H1 (cell line): ENCODE results near the gene CCNL2. TPM values are rescaled to one million over a fixed set of nuclear protein-coding genes. Genes with fewer than 3 reads are reported as not detected.

Experiments
- CTCF ChIA-PET: fragments of 300-600 bp; sonication (Branson Sonifier 250); formaldehyde crosslinking; loops from one replicate; lab custom pipeline; 2021; ENCODE audit not compliant: partially characterized antibody; lab: Charles Lee
- POLR2A ChIA-PET: fragments of 300-600 bp; sonication (Branson Sonifier 250); formaldehyde crosslinking; loops from one replicate; lab custom pipeline; 2021; ENCODE audit warnings: inconsistent platforms; ENCODE audit not compliant: partially characterized antibody; lab: Charles Lee
- DNase-seq, 2 experiments: peaks; one replicate each; pipeline versions ENCODE4 v3.0.0 to v3.0.0-alpha.2; 2010 to 2022; ENCODE audit warnings: low spot score in 2 of 2, low read depth in 1 of 2, mixed read lengths in 1 of 2
- FAIRE-seq: peaks from 2 replicates; lab custom pipeline; 2011; peaks lifted over from hg19 to GRCh38; lab: Jason Lieb, UNC
- H2AFZ ChIP-seq: 2 replicates; pipeline ENCODE4 v1.8.1; 2012; ENCODE audit warnings: low read length, inconsistent platforms
- H2AK5ac ChIP-seq: 2 replicates; pipeline ENCODE4 v1.6.1; 2013; ENCODE audit warnings: low read depth, low read length
- H2BK120ac ChIP-seq: replicated peaks from 2 replicates; pipeline ENCODE3; 2013; ENCODE audit warnings: low read depth, low read length, inconsistent platforms
- H2BK12ac ChIP-seq: 2 replicates; pipeline ENCODE4 v1.6.1; 2013; ENCODE audit warnings: low read depth, low read length
- H2BK15ac ChIP-seq: 2 replicates; pipeline ENCODE4 v1.6.1; 2013; ENCODE audit warnings: low read length
- H2BK20ac ChIP-seq: 2 replicates; pipeline ENCODE4 v1.6.1; 2013; ENCODE audit warnings: low read length
- H2BK5ac ChIP-seq: 2 replicates; pipeline ENCODE4 v1.6.1; 2013; ENCODE audit warnings: low read depth, low read length
- H3K14ac ChIP-seq: 2 replicates; pipeline ENCODE4 v1.6.1; 2013; ENCODE audit warnings: inconsistent platforms; ENCODE audit not compliant: insufficient read length
- H3K18ac ChIP-seq: 2 replicates; pipeline ENCODE4 v1.6.1; 2013; ENCODE audit warnings: low read length; ENCODE audit errors: extremely low read depth
- H3K23ac ChIP-seq: 2 replicates; pipeline ENCODE4 v1.6.1; 2013; ENCODE audit warnings: inconsistent platforms; ENCODE audit not compliant: insufficient read length
- H3K23me2 ChIP-seq: 2 replicates; pipeline ENCODE4 v1.6.1; 2013; ENCODE audit warnings: low read depth, low read length
- H3K27ac ChIP-seq: 2 replicates; pipeline ENCODE4 v1.6.1; 2011; ENCODE audit warnings: low read depth, low read length, inconsistent platforms
- H3K27me3 ChIP-seq, 4 experiments: replicated peaks in 1 of 4; 1 replicate in 1 of 4; 2 replicates in 3 of 4; pipeline versions ENCODE4 v1.6.1 to v1.8.1; 2011 to 2013; ENCODE audit warnings: low read length in 3 of 4, mild to moderate bottlenecking in 3 of 4, inconsistent platforms in 2 of 4, mixed read lengths in 2 of 4, moderate library complexity in 1 of 4; ENCODE audit not compliant: control insufficient read depth in 3 of 4, insufficient read depth in 3 of 4; ENCODE audit errors: extremely low read depth in 1 of 4
- H3K36me3 ChIP-seq, 4 experiments: 2 replicates each; pipeline versions ENCODE4 v1.6.1 to v1.8.1; 2011 to 2013; ENCODE audit warnings: mild to moderate bottlenecking in 4 of 4, low read length in 3 of 4, moderate library complexity in 2 of 4, control low read depth in 1 of 4, inconsistent platforms in 1 of 4; ENCODE audit not compliant: insufficient read depth in 4 of 4, control insufficient read depth in 2 of 4
- H3K4ac ChIP-seq: replicated peaks from 2 replicates; pipeline ENCODE3; 2013; ENCODE audit warnings: low read length, low read depth, mixed read lengths, inconsistent platforms; ENCODE audit not compliant: insufficient read length
- H3K4me1 ChIP-seq, 4 experiments: replicated peaks in 1 of 4; 1 replicate in 1 of 4; 2 replicates in 3 of 4; pipeline versions ENCODE4 v1.6.1 to v1.8.1; 2011 to 2013; ENCODE audit warnings: low read length in 3 of 4, inconsistent platforms in 2 of 4, mixed read lengths in 1 of 4; ENCODE audit not compliant: insufficient read depth in 4 of 4, control insufficient read depth in 3 of 4
- H3K4me2 ChIP-seq, 2 experiments: 2 replicates each; pipeline versions ENCODE4 v1.6.1 to v1.8.1; 2011 to 2013; ENCODE audit warnings: low read depth in 2 of 2, low read length in 2 of 2, control low read depth in 1 of 2, inconsistent platforms in 1 of 2, mild to moderate bottlenecking in 1 of 2; ENCODE audit not compliant: insufficient read depth in 1 of 2
- H3K4me3 ChIP-seq, 4 experiments: fragments of 200-600, 300-600 bp in 1 of 4; sonication (generic), shearing (Covaris generic), sonication (Bioruptor Twin) in 1 of 4; 2 replicates each; pipeline versions ENCODE4 v1.5.1 to v1.8.1; 2011 to 2016; ENCODE audit warnings: low read length in 4 of 4, low read depth in 3 of 4, control low read depth in 2 of 4, inconsistent platforms in 2 of 4, mild to moderate bottlenecking in 2 of 4, mixed read lengths in 1 of 4, moderate library complexity in 1 of 4; ENCODE audit not compliant: insufficient read depth in 2 of 4; ENCODE audit errors: extremely low read depth in 1 of 4
- H3K56ac ChIP-seq: replicated peaks from 2 replicates; pipeline ENCODE3; 2013; ENCODE audit warnings: low read depth, mild to moderate bottlenecking, mixed read lengths, low read length, inconsistent platforms; ENCODE audit not compliant: insufficient read length
- H3K79me1 ChIP-seq: 2 replicates; pipeline ENCODE4 v1.6.1; 2013; ENCODE audit warnings: low read depth, low read length, control low read depth
- H3K79me2 ChIP-seq, 2 experiments: 2 replicates each; pipeline versions ENCODE4 v1.6.1 to v1.8.1; 2012 to 2013; ENCODE audit warnings: low read length in 2 of 2, mild to moderate bottlenecking in 2 of 2, inconsistent platforms in 1 of 2; ENCODE audit not compliant: insufficient read depth in 2 of 2, control insufficient read depth in 1 of 2
- H3K9ac ChIP-seq, 4 experiments: replicated peaks in 1 of 4; 1 replicate in 1 of 4; 2 replicates in 3 of 4; pipeline versions ENCODE4 v1.6.1 to v1.8.1; 2011 to 2013; ENCODE audit warnings: low read depth in 3 of 4, low read length in 3 of 4, control low read depth in 2 of 4, mild to moderate bottlenecking in 2 of 4, moderate library complexity in 2 of 4, inconsistent platforms in 1 of 4; ENCODE audit errors: extremely low read depth in 1 of 4
- H3K9me3 ChIP-seq, 2 experiments: 2 replicates each; pipeline versions ENCODE4 v1.6.1 to v1.8.1; 2012 to 2013; ENCODE audit warnings: mild to moderate bottlenecking in 2 of 2, moderate library complexity in 2 of 2, control low read depth in 1 of 2, inconsistent platforms in 1 of 2, low read depth in 1 of 2, low read length in 1 of 2, mixed read lengths in 1 of 2; ENCODE audit not compliant: insufficient read depth in 2 of 2
- H4K20me1 ChIP-seq, 2 experiments: replicated peaks in 1 of 2; 2 replicates each; pipeline versions ENCODE3 to v1.8.1; 2011 to 2013; ENCODE audit warnings: inconsistent platforms in 2 of 2, low read length in 2 of 2, mild to moderate bottlenecking in 1 of 2; ENCODE audit not compliant: insufficient read depth in 2 of 2, control insufficient read depth in 1 of 2
- H4K5ac ChIP-seq: 2 replicates; pipeline ENCODE4 v1.6.1; 2013; ENCODE audit warnings: low read length, low read depth, mixed read lengths, inconsistent platforms; ENCODE audit not compliant: insufficient read length
- H4K8ac ChIP-seq: 2 replicates; pipeline ENCODE4 v1.8.0; 2013; ENCODE audit warnings: mild to moderate bottlenecking, moderate library complexity, low read length, inconsistent platforms; ENCODE audit not compliant: insufficient read depth; ENCODE audit errors: extremely low read depth
- H4K91ac ChIP-seq: replicated peaks from 2 replicates; pipeline ENCODE3; 2013; ENCODE audit warnings: low read length, mixed read lengths, inconsistent platforms; ENCODE audit not compliant: insufficient read length
- CBX8 ChIP-seq: fragments of 300-800, 300-1000 bp; sonication (generic); IDR thresholded peaks from 2 replicates; pipeline ENCODE4 v1.7.1; 2016; ENCODE audit warnings: low read depth, low read length, borderline replicate concordance
- CEBPB ChIP-seq: IDR thresholded peaks from 2 replicates; pipeline ENCODE4 v1.6.1; 2012; ENCODE audit warnings: low read depth, low read length
- KDM4A ChIP-seq: IDR thresholded peaks from one replicate; pipeline ENCODE4 v1.7.1; 2012; ENCODE audit warnings: low read depth, mild to moderate bottlenecking, moderate library complexity, low read length, inconsistent platforms; ENCODE audit not compliant: severe bottlenecking
- MAFK ChIP-seq: IDR thresholded peaks from 2 replicates; pipeline ENCODE4 v1.6.1; 2012; ENCODE audit warnings: low read depth, mild to moderate bottlenecking, improper control_type of control experiment, low read length
- SP1 ChIP-seq: IDR thresholded peaks from 2 replicates; pipeline ENCODE4 v1.6.1; 2011; ENCODE audit warnings: low read depth, low read length
- SRF ChIP-seq: IDR thresholded peaks from 2 replicates; pipeline ENCODE4 v1.6.1; 2011; ENCODE audit warnings: mild to moderate bottlenecking, low read depth, low read length, moderate library complexity
- WGBS, 2 experiments: shearing (Covaris generic) in 1 of 2; methylation state at CpG; one replicate each; pipeline versions ENCODE4 v1.1.6 to v1.1.7; 2013 to 2015; ENCODE audit warnings: low lambda C conversion rate in 2 of 2, mixed read lengths in 2 of 2, inconsistent platforms in 1 of 2, low coverage in 1 of 2, missing lambda C conversion rate in 1 of 2; ENCODE audit not compliant: insufficient replicate concordance in 2 of 2, insufficient coverage in 1 of 2, insufficient read length in 1 of 2; ENCODE audit errors: extremely low coverage in 1 of 2, missing lambda C conversion rate in 1 of 2; 5-methylcytosine and 5-hydroxymethylcytosine counted together
- polyA plus RNA-seq, 7 experiments: library from polyadenylated mRNA; depleted of rRNA in 3 of 7; stranded (reverse) in 5 of 7; unstranded in 2 of 7; fragments of >200 nt in 5 of 7; fragments of 200-250 nt in 2 of 7; gene quantifications; 1 replicate in 5 of 7; 2 replicates in 1 of 7; 4 replicates in 1 of 7; pipeline versions ENCODE4 v1.2.1 to v1.2.3, GENCODE V29; 2011 to 2013; ENCODE audit warnings: missing spikeins in 2 of 7, mixed read lengths in 2 of 7
- total RNA-seq: library from RNA; stranded (reverse); fragmentation: NEBNext Ultra II Directional; extraction: Animal tissue kit (Norgen Biotek cat#: 25700); gene quantifications from 2 replicates; pipeline ENCODE4 v1.2.1, GENCODE V29; 2021
- TF ChIP-seq, protein P1 (sequence below): IDR thresholded peaks from 2 replicates; pipeline ENCODE4 v1.6.1; 2012; ENCODE audit warnings: inconsistent platforms
- TF ChIP-seq, protein P2 (sequence below), 3 experiments: IDR thresholded peaks; 1 replicate in 2 of 3; 2 replicates in 1 of 3; pipeline versions ENCODE4 v1.5.1 to v1.6.1; 2011; ENCODE audit warnings: low read length in 3 of 3, mild to moderate bottlenecking in 3 of 3, inconsistent platforms in 2 of 3, low read depth in 1 of 3, moderate library complexity in 1 of 3; ENCODE audit not compliant: insufficient read depth in 1 of 3; ENCODE audit errors: control extremely low read depth in 1 of 3

CCNL2 gene
- total and polyA plus RNA-seq, 2 of the 8 experiments (the other 6 are each of a cell fraction or from before 2014, with no cell fraction given): 79.8 to 120 TPM

DNA sequence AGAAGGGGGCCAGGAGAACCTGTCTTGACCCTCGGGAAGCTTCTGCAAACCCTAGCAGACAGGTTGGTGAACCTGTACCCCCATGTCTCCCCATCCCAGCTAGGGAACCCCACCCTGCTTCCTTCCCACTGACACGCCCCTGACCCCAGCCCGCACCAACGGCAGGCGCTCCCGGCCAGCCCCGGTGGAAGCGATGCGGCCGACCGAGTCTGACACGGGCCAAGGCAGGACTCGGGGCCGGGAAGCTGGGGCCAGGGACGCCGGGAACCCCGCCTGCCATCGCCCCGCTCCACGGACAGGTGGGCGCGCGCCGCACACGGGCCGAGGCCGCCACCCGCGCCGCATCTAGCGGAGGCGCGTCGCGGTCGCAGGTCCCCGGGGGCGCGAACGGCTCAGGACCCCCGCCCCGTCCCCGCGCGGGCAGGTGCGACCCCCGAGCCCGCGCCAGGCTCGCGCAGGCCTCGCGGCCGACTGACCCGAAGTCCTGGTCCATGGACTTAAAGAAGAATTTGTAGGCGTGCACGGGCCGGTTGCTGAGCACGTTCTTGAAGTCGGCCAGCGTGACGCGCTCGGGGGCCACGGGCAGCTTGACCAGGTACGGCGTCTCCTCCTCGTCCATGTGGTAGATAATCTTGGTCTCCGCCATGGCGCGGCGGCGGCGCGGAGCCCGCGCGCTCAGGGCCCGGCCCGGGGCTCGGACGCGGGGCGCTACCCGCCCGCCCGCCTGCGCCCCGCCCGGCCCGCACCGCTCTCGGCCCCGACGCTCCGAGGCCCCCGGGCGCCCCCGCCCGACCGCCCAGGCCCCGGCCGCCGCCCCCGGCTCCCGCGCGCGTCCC, 50.5 kb downstream of the CCNL2 start:
- no peak overlapping the region for H3K14ac ChIP-seq
- H3K56ac ChIP-seq: no peak overlapping the region
- H4K91ac ChIP-seq: peak overlapping the region; percentile 81
- H3K9ac ChIP-seq: peak overlapping the region in 3 of 4 experiments; percentile 34 to 77 (median 49); a peak in 6 of 7 replicates
- H3K23me2 ChIP-seq: peaks cover 14% of the 10 kb centered on the region; the same call in 1 of the 2 replicates
- no peak overlapping the region for H2AFZ ChIP-seq
- H3K79me1 ChIP-seq: peaks cover 17% of the 10 kb centered on the region
- no peak for DNase-seq
- ChIA-PET POLR2A (interaction anchor here (0.7 to 2.3 kb wide), 15 partner anchors 14 to 90 kb away, joined by 3 to 13 read pairs (median 4); partner anchors contain the start of genes AURKAIP1, CCNL2 and TAS1R3), CTCF (interaction anchor here (0.6 to 2.1 kb wide), 20 partner anchors 9 to 1033 kb away, joined by 3 to 15 read pairs (median 3); partner anchors contain the start of gene AURKAIP1)
- no peak overlapping the region for H4K5ac ChIP-seq
- H2BK15ac ChIP-seq: no peak overlapping the region
- 2% methylated on average over 40 of the region's 109 CpGs; no CpG with 5 or more reads in 1 of the 2 experiments for WGBS, 2 experiments
- peaks cover 16 to 36% of the 10 kb centered on the region in 2 experiments for H4K20me1 ChIP-seq
- no peak overlapping the region for H2BK20ac ChIP-seq
- H3K79me2 ChIP-seq: peaks cover 0 to 28% of the 10 kb centered on the region in 2 experiments; a peak in 3 of 4 replicates
- H2BK5ac ChIP-seq: 0 out of 2 replicates have a peak overlapping the region, but pooled peaks have one; percentile 7
- no peak for FAIRE-seq
- H3K9me3 ChIP-seq: no peaks in the 10 kb centered on the region
- no peak overlapping the region for H2BK12ac ChIP-seq
- no peak overlapping the region; the same call in 1 of the 2 replicates for H3K18ac ChIP-seq
- no peaks in the 10 kb centered on the region for H3K36me3 ChIP-seq
- H3K27ac ChIP-seq: no peak overlapping the region; the same call in 1 of the 2 replicates
- H2BK120ac ChIP-seq: no peak overlapping the region
- H2AK5ac ChIP-seq: no peak overlapping the region
- peak; percentile 11 for TF ChIP-seq KDM4A
- TF ChIP-seq CEBPB: no peak
- TF ChIP-seq CBX8: no peak
- no peak for TF ChIP-seq MAFK
- TF ChIP-seq, protein P1, sequence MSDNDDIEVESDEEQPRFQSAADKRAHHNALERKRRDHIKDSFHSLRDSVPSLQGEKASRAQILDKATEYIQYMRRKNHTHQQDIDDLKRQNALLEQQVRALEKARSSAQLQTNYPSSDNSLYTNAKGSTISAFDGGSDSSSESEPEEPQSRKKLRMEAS: 0 out of 2 replicates have a peak, but pooled peaks have one; percentile 29
- no peak for TF ChIP-seq SRF
- TF ChIP-seq, protein P2, sequence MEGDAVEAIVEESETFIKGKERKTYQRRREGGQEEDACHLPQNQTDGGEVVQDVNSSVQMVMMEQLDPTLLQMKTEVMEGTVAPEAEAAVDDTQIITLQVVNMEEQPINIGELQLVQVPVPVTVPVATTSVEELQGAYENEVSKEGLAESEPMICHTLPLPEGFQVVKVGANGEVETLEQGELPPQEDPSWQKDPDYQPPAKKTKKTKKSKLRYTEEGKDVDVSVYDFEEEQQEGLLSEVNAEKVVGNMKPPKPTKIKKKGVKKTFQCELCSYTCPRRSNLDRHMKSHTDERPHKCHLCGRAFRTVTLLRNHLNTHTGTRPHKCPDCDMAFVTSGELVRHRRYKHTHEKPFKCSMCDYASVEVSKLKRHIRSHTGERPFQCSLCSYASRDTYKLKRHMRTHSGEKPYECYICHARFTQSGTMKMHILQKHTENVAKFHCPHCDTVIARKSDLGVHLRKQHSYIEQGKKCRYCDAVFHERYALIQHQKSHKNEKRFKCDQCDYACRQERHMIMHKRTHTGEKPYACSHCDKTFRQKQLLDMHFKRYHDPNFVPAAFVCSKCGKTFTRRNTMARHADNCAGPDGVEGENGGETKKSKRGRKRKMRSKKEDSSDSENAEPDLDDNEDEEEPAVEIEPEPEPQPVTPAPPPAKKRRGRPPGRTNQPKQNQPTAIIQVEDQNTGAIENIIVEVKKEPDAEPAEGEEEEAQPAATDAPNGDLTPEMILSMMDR (IDR thresholded peaks at IDR 0.05; ENCODE audit: control extremely low read depth in 1 of 3, insufficient read depth in 1 of 3, low read depth in 1 of 3, low read length in 3 of 3): no peak
- no peak for TF ChIP-seq SP1
- H3K4ac ChIP-seq: no peak overlapping the region
- H4K8ac ChIP-seq: peak overlapping the region; percentile 68; the same call in 1 of the 2 replicates
- H3K23ac ChIP-seq: no peak overlapping the region
- H3K4me3 ChIP-seq: peak overlapping the region; percentile 60 to 84 (median 65)
- peak overlapping the region; percentile 75 to 78 for H3K4me2 ChIP-seq
- H3K27me3 ChIP-seq: no peaks in the 10 kb centered on the region; a peak in 2 of 7 replicates
- peaks cover 0 to 38% (median 27%) of the 10 kb centered on the region in 4 experiments; a peak in 6 of 7 replicates for H3K4me1 ChIP-seq
